Fibroblast of mammary gland (primary cell): ENCODE measurements around the gene C5.

ENCODE experiments used
- DNase-seq: peaks from one replicate; pipeline ENCODE4 v3.0.0-alpha.2; 2010; ENCODE audit warnings: low read depth
- H3K4me3 ChIP-seq: 2 replicates; pipeline ENCODE4 v1.5.1; 2011; ENCODE audit warnings: low read depth, mild to moderate bottlenecking, low read length, moderate library complexity; ENCODE audit not compliant: control insufficient read depth
- TF ChIP-seq, protein P1 (sequence below): conservative IDR thresholded peaks from 2 replicates; pipeline ENCODE4 v1.5.1; 2011; ENCODE audit warnings: low read depth, low read length, inconsistent platforms; ENCODE audit not compliant: control insufficient read depth, insufficient read depth

Gene C5

GRCh38 chr9:120983259-120983837, 66.7 kb downstream of the C5 start:
- TF ChIP-seq, protein P1, sequence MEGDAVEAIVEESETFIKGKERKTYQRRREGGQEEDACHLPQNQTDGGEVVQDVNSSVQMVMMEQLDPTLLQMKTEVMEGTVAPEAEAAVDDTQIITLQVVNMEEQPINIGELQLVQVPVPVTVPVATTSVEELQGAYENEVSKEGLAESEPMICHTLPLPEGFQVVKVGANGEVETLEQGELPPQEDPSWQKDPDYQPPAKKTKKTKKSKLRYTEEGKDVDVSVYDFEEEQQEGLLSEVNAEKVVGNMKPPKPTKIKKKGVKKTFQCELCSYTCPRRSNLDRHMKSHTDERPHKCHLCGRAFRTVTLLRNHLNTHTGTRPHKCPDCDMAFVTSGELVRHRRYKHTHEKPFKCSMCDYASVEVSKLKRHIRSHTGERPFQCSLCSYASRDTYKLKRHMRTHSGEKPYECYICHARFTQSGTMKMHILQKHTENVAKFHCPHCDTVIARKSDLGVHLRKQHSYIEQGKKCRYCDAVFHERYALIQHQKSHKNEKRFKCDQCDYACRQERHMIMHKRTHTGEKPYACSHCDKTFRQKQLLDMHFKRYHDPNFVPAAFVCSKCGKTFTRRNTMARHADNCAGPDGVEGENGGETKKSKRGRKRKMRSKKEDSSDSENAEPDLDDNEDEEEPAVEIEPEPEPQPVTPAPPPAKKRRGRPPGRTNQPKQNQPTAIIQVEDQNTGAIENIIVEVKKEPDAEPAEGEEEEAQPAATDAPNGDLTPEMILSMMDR: no peak
- DNase-seq: no peak
- H3K4me3 ChIP-seq: no peak overlapping the region

GRCh38 chr9:120982836-120983235, 67.2 kb downstream of the C5 start:
- DNase-seq: peak; percentile 74
- no peak overlapping the region for H3K4me3 ChIP-seq
- TF ChIP-seq, protein P1: no peak

- DNase-seq: no peak
- TF ChIP-seq, protein P1: no peak
- no peak overlapping the region for H3K4me3 ChIP-seq
Observed at GRCh38 chr9:120980951-120981350, 69.1 kb downstream of the C5 start.

DNA sequence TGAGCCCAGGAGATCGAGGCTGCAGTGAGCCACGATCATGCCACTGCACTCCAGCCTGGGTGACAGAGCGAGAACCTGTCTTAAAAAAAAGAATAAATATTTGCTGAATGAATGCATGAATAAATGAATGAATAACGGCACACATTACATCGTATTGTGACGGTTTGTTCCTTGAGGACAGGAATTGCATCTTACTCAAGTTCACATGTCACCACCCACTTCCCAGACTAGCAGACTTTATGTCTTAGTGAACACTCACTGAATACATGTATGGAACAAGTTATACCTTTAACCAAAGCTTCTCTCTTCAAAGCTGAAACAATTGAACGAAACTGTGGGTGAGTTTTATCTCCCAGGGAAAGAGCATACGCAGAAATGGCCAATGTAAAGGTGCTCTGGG, 70.3 kb downstream of the C5 start:
- H3K4me3 ChIP-seq: no peak overlapping the region
- no peak for DNase-seq
- TF ChIP-seq, protein P1: no peak

DNA sequence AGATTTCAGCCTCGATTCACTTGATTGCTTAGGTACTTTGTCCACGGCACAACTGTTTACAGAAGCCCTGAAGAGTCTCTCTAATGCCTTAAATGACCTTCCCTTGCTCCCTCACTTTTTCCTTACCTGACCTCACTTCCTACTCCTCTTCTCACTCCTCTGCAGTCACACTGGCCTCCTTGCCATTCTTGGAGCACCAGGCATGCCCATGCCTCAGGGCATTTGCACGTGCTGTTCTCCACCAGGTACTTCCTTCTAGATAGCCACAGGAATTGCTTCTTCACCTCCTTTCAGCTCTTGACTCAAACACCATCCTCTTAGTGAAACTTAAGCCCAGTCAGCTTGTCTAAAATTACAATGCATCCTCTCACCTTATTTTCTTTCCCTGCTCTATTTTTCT, 71.1 kb downstream of the C5 start:
- no peak overlapping the region for H3K4me3 ChIP-seq
- DNase-seq: no peak
- TF ChIP-seq, protein P1: no peak

DNA sequence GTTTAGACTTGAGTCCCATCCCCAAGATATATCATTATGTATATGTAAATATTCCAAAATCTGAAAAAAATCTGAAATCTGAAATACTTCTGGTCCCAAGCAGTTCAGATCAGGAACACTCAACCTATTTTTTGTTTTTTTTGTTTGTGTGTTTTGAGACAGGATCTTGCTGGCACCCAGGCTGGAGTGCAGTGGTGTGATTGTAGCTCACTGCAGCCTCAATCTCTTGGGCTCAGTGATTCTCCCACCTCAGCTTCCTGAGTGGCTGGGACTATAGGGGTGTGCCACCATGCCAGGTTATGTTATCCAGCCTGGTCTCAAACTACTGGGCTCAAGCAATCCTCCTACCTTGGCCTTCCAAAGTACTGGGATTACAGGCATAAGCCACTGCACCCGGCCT, 72.8 kb downstream of the C5 start:
- TF ChIP-seq, protein P1: no peak
- H3K4me3 ChIP-seq: no peak overlapping the region
- DNase-seq: no peak

- no peak for DNase-seq
- TF ChIP-seq, protein P1: no peak
- no peak overlapping the region for H3K4me3 ChIP-seq
Observed at GRCh38 chr9:120974921-120975320, 75.2 kb downstream of the C5 start.
